Left ventricle myocardium inferior (tissue), 1 donor: ENCODE measurements around the gene RNF11. TPM values are rescaled to one million over a fixed set of nuclear protein-coding genes. Genes with fewer than 3 reads are reported as not detected.

Experiments
- DNase-seq: peaks from one replicate; pipeline ENCODE4 v3.0.0-alpha.2; 2020
- H3K27ac ChIP-seq: fragments of 200-600 bp; replicated peaks from 2 replicates; pipeline ENCODE4 v1.8.0; 2021
- H3K27me3 ChIP-seq: fragments of 200-600 bp; 2 replicates; pipeline ENCODE4 v1.8.0; 2021; ENCODE audit warnings: low read depth
- H3K36me3 ChIP-seq: fragments of 200-600 bp; 2 replicates; pipeline ENCODE4 v1.8.0; 2021
- H3K4me1 ChIP-seq: fragments of 200-600 bp; 2 replicates; pipeline ENCODE4 v1.8.0; 2021
- H3K4me3 ChIP-seq: fragments of 200-600 bp; 2 replicates; pipeline ENCODE4 v1.8.0; 2021; ENCODE audit warnings: mild to moderate bottlenecking, moderate library complexity
- H3K9me3 ChIP-seq: fragments of 200-600 bp; replicated peaks from 2 replicates; pipeline ENCODE4 v1.8.0; 2021
- CTCF ChIP-seq: fragments of 200-600 bp; IDR thresholded peaks from 2 replicates; pipeline ENCODE4 v1.8.0; 2021; ENCODE audit warnings: antibody characterized with exemption, mild to moderate bottlenecking, borderline replicate concordance
- intact Hi-C: fragments of 100-400 bp; cut with micrococcal nuclease; formaldehyde crosslinking; loops from one replicate; pipeline ENCODE4 v1.11.0; 2022
- total RNA-seq: library from RNA; stranded (reverse); fragmentation: NEBNext Ultra II Directional; extraction: Animal tissue kit (Norgen Biotek cat#: 25700); gene quantifications from one replicate; pipeline ENCODE4 v1.2.1, GENCODE V29; 2021
- donor health status: DM: no; HTN: yes; CAD: no; lungs with severe emphysema.

Gene RNF11
- total RNA-seq, 1 donor from 2014 or later = 116 TPM

GRCh38 chr1:51214615-51215131 is 21.4 kb upstream of the RNF11 start:
- H3K27ac ChIP-seq = no peak overlapping the region
- H3K27me3 ChIP-seq = no peaks in the 10 kb centered on the region
- no peak for DNase-seq
- H3K36me3 ChIP-seq = no peaks in the 10 kb centered on the region
- intact Hi-C loops = no loop called here
- H3K4me3 ChIP-seq = no peak overlapping the region
- H3K9me3 ChIP-seq = no peaks in the 10 kb centered on the region
- no peak for TF ChIP-seq CTCF
- no peaks in the 10 kb centered on the region for H3K4me1 ChIP-seq

GRCh38 chr1:51215169-51215568 is 20.9 kb upstream of the RNF11 start:
- intact Hi-C loops = no loop called here
- no peaks in the 10 kb centered on the region for H3K27me3 ChIP-seq
- H3K4me3 ChIP-seq = no peak overlapping the region
- H3K4me1 ChIP-seq = no peaks in the 10 kb centered on the region
- TF ChIP-seq CTCF = no peak
- no peak overlapping the region for H3K27ac ChIP-seq
- no peaks in the 10 kb centered on the region for H3K36me3 ChIP-seq
- no peaks in the 10 kb centered on the region for H3K9me3 ChIP-seq
- DNase-seq = no peak

- Histone ChIP-seq H3K27ac (no peak overlapping the region), H3K4me3 (no peak overlapping the region), H3K27me3 (no peaks in the 10 kb centered on the region), H3K9me3 (no peaks in the 10 kb centered on the region), H3K36me3 (no peaks in the 10 kb centered on the region), H3K4me1 (no peaks in the 10 kb centered on the region)
- no peak for DNase-seq
- intact Hi-C loops = no loop called here
- no peak for TF ChIP-seq CTCF
These were observed 19.4 kb upstream of the RNF11 start for GRCh38 chr1:51216631-51217030.

- Histone ChIP-seq H3K4me1 (no peaks in the 10 kb centered on the region), H3K9me3 (no peaks in the 10 kb centered on the region), H3K27ac (no peak overlapping the region), H3K4me3 (no peak overlapping the region), H3K36me3 (no peaks in the 10 kb centered on the region), H3K27me3 (no peaks in the 10 kb centered on the region)
- no peak for TF ChIP-seq CTCF
- no peak for DNase-seq
- intact Hi-C loops = no loop called here
These were observed 19.0 kb upstream of the RNF11 start for GRCh38 chr1:51217101-51217500.

GRCh38 chr1:51218570-51218969 is 17.5 kb upstream of the RNF11 start:
- no peak for TF ChIP-seq CTCF
- intact Hi-C loops = no loop called here
- DNase-seq = no peak

More at GRCh38 chr1:51218570-51218969, 17.5 kb upstream of the RNF11 start:
- no peak overlapping the region for H3K4me3 ChIP-seq
- no peaks in the 10 kb centered on the region for H3K36me3 ChIP-seq
- H3K27ac ChIP-seq = no peak overlapping the region
- H3K9me3 ChIP-seq = peaks cover 7% of the 10 kb centered on the region
- H3K4me1 ChIP-seq = no peaks in the 10 kb centered on the region
- H3K27me3 ChIP-seq = no peaks in the 10 kb centered on the region
